ENCODE data around the gene BLID. TPM values are rescaled to one million over a fixed set of nuclear protein-coding genes. Genes with fewer than 3 reads are reported as not detected.
A peak's percentile ranks its signal among the peaks of the same experiment; 100 is the strongest.

BLID gene
- total RNA-seq, 1 donor from 2014 or later, result 0.75 TPM

DNA sequence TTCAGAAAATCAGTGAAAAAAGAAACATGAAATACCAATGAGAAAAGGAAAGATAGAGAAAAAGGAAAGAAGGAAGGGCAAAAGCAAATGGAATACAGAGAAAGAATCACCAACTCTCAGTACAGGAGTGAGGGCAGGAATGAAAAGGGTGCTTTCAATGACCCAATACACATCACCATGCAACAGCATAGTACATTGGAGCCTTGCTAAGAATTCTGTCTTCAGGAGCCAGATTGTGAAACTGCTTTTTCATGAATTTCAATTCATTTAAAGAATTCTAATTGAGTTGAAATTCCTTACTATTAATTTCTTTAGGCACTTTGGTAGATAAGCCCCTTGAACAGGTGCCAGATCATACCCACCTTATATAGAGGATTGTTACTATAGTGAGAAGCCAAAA, 34.9 kb downstream of the BLID start:
- no peak for DNase-seq (ENCODE audit: low spot score)

DNA sequence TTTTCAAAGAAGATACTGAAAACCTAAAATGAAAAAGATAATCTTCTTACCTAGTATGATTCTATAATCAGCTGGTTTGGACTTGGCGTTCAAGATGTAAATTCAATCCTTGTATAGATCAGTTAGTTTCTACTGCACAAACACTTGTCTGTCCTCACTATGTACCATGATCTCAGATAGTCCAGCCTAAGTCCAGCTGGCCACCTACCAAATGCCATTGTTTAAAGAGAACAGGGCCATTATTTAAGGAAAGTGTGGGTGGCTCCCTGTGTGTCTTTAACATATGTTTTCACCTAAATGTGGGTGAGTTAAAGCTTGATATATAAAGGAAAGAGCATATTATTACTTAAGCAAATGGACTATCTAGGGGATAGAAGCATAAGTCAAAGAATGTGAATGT, 38.6 kb downstream of the BLID start:
- DNase-seq (ENCODE audit: low spot score), result no peak

DNA sequence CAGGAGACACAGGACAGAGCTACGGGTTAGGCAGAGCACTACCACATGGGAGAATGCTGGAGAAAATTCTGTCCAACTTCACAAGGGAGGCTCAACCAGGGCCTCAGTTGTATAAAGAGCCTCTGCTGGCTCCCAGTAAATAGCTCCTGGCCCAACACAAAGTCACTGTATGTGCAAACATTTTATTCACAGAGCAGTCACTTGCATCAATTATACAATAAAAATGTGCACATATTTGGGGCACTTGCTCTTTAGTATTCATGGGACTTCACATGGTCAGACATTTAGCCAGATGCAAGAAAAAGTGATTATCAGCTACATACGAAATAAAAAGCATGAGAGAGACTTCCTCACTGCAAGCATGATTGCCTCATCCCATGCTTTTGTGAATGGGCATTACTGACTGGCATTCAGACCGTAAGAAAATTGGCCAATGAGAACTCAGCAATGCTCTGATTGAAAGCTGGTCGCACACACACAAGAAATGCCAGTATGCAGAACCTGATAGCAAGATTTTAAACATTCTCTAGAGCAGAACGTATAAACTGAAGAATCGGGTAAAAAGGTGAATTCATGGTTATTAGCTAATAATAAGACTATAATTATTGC, 39.4 kb downstream of the BLID start:
- DNase-seq (ENCODE audit: low spot score), result no peak

DNA sequence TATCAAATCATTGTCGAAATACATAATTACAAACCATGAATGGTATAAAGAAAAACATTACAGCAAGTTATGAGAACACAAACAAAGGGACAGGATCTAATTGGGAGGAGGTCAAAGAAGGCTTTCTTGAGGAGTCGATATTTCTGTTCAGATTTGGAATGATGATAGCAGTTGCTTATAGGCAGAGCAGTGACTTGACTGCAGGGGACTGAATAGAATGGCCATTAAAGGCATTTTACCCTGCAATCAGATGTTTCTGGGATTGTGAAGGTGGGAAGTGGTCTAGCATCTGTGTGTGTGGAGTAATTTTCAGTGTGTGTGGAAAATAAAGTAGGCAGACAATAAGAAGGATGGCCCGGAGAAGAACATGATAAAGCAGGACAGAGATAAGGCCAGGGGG, 41.0 kb downstream of the BLID start:
- no peak for DNase-seq (ENCODE audit: low spot score)

DNA sequence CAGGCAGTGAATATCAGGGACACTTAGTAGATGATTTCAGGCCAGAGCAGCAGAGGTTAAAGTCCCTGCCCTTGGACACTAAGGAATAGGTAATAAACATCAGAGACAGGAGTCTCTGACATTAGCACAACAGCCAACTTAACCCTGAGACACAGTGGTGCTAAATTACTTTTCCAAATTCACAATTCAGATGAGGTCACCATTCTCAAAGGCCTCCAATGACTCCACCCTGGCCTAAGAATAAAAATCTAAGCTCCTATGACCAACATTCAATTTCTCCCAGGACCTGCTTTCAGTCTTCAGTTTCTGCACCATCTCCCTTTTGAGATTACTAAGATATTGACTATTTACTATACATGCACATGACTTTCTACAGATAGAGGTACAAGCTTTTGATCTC, 42.0 kb downstream of the BLID start:
- DNase-seq (ENCODE audit: low spot score), result no peak

DNA sequence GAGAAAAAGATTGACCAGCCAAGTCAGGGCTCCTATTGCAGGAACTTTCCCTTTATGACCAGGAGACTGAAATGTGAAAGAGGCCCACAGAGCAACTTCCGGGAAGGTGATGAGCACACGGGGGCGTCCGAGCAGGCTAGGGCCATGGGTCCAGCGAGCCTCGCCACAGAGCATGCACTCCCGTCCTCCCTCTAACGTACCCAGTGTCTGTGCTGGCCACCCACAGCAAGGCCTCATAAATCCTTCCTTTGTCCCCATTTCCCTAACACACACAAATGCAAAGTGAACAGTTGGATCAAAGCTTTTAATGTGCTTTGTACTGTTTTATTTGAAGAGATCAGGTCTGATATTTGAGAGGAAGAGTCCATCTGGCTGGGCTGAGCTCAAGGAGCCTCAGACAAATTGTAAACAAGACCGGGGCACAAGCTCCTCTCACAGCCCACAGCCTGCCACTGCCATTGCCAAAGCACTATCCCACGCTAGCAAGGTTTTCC, 44.3 kb downstream of the BLID start:
- DNase-seq (ENCODE audit: low spot score), result no peak

DNA sequence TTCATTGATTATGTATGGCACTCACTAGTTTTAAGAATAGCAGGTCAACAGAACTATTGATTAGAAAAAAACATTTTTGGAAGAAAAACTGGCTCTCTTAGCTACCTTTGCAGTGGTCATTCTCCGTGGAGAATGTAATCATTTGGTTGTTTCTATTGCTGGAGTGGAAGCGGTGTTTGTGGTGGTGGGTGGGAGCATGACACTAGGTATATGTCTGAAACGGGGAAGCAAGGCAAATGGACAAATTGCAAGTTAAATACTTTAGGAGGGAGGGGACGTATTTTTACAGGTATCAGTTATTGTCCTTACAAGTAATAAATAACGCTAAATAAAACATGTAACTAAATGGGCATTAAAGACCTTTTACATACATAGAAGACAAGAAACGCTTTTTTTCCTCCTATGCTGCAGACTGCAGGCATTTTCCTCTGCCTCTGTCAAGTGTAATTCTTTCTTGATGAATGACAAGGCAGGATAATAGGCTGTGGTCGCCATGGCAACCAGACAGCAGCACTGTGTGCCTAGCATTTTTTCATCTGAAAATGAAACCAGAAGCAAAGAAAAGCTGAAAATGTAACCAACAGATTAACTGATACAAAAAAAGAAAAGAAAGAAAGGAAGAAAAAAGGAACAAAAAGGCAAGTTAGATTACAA, 46.2 kb downstream of the BLID start:
- peak; percentile 16 for DNase-seq (ENCODE audit: low spot score)

DNA sequence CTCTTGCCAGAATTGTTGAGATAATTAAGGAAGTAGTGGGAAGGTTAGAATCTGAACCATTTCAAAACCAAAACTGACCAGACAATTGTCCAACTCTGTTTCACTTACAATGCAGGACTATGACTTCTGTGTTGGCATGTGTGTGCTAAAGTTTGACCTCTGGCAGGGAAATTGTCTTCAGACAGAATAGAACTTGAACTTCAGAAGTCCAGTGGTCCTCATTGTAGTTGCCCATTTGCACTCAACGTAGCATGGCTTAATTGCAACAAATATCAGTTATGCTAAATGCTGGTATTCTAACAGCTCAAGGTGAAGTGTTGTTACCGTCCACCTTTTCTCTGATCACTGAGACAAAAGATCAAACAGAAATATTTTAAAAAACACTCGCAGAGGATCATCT, 47.2 kb downstream of the BLID start:
- DNase-seq (ENCODE audit: low spot score), result no peak

DNA sequence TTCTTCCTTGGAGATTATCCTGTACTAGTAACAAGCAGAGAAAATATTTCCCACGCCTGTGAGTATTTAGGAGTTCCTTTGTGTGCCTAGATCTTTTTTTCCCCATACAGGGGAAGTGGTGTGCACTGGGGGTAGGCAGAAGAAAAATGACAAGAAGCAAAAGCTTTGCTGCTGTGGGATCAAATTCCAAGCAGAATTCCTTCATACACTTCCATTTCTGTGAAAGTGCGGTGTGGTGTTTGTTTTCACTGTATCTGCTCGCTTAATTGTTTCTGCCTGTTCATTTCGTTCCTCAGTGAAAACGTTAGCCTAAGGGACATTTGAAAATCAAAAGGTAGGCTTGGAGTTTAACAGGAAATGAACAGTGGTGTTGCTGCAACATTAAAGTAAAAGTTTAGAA, 47.9 kb downstream of the BLID start:
- no peak for DNase-seq (ENCODE audit: low spot score)
